Stimulated activated CD4-positive, alpha-beta T cell treated with anti-CD3 and anti-CD28 coated beads, Interleukin-12 subunit alpha, Interleukin-12 subunit beta, amount 100 ng/mL, for 24 hours (primary cell): ENCODE results near the gene CTU1.

Source experiments
- DNase-seq, 2 experiments: peaks; one replicate each; pipeline ENCODE4 v3.0.0-alpha.2; 2020; ENCODE audit warnings: low read depth in 2 of 2

Gene CTU1

GRCh38 chr19:51131780-51132680 lies 23.8 kb upstream of the CTU1 start:
- DNase-seq, result no peak

DNA sequence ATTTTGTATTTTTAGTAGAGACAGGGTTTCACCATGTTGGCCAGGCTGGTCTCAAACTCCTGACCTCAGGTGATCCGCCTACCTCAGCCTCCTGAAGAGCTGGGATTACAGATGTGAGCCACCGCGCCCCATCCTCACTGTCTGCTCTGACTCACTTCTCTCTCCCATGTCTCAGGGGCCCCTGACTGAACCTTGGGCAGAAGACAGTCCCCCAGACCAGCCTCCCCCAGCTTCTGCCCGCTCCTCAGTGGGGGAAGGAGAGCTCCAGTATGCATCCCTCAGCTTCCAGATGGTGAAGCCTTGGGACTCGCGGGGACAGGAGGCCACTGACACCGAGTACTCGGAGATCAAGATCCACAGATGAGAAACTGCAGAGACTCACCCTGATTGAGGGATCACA lies 21.5 kb upstream of the CTU1 start:
- DNase-seq, result no peak

- no peak for DNase-seq
These were observed 20.0 kb upstream of the CTU1 start for GRCh38 chr19:51128227-51128626.

DNA sequence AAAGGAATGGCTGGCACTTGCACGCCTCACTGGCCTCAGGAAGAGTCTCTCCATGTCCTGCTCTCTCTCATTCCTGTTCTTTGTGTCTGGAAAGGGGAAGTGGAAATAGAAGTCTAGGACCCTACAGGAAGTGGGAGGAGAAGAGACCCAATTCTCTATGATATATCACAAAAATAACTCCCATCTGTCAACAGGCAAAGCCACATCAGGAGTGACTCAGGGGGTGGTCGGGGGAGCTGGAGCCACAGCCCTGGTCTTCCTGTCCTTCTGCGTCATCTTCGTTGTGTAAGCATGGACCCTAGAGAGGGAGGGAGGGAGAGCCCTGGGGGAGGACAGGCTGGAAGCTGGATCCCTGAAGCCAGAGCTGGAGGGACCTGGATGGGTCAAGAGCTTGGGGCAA lies 19.5 kb upstream of the CTU1 start:
- no peak for DNase-seq

DNA sequence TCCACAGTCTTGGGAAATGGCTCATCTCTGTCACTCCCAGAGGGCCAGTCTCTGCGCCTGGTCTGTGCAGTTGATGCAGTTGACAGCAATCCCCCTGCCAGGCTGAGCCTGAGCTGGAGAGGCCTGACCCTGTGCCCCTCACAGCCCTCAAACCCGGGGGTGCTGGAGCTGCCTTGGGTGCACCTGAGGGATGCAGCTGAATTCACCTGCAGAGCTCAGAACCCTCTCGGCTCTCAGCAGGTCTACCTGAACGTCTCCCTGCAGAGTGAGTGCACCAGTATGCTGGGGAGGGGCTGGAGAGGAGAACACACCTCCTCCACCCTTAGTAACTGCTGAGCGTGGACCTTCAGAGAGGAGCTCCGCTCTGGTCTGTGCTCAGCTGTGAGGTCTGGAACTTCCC lies 18.8 kb upstream of the CTU1 start:
- no peak for DNase-seq

- DNase-seq, result no peak
These were observed 17.3 kb upstream of the CTU1 start for GRCh38 chr19:51125421-51126075.

GRCh38 chr19:51124729-51125128 lies 16.5 kb upstream of the CTU1 start, which contains the start of gene SIGLEC9:
TSS of gene SIGLEC9 (plus strand) at chr19:51124906. CDS start at chr19:51124975, 69 bp downstream.
- DNase-seq, result no peak

GRCh38 chr19:51124216-51124615 lies 16.0 kb upstream of the CTU1 start:
- no peak for DNase-seq

DNA sequence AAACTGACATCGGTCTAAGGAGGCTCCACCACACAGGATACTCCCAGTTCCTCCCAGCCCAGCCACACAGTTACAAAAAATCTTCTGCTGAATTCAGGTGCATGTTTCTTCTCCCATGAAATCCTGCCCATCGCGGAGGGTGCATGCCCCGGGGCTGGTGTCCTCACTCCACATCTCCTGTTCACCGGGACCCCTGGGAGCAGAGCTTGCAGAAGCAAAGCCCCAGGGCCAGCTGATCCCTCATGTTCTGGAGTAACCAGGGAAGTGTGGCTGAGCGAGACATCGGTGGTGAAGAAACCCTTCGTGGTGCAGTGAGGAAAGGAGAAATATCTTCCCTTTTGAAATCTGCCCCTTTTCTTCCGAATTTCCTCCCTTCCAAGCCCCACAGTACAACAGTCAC lies 15.6 kb upstream of the CTU1 start:
- DNase-seq, result no peak

DNA sequence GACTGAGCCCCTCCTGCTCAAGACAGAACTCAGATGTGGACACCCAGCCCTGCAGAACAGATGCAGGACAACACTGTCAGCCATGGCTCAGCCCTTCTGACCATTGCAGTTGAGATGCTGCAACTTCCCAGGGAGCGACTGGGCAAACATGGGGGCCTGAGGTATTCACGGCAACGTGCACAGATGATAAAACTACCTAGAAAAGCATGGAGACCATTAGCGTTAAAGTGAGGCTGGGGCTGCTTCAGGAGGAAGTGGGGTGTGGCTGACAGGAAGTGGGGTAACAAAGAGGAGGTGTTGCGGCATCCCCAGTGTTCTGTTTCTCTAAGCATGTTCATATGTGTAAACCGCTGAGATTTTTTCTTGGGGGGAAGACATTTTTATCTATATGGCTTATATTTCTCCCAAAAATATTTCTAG lies 15.2 kb upstream of the CTU1 start:
- DNase-seq, result no peak

GRCh38 chr19:51122112-51122981 lies 14.1 kb upstream of the CTU1 start:
- no peak for DNase-seq

- no peak for DNase-seq
These were observed 13.0 kb upstream of the CTU1 start for GRCh38 chr19:51121257-51121656.

GRCh38 chr19:51120160-51120559 lies 12.0 kb upstream of the CTU1 start:
- no peak for DNase-seq

DNA sequence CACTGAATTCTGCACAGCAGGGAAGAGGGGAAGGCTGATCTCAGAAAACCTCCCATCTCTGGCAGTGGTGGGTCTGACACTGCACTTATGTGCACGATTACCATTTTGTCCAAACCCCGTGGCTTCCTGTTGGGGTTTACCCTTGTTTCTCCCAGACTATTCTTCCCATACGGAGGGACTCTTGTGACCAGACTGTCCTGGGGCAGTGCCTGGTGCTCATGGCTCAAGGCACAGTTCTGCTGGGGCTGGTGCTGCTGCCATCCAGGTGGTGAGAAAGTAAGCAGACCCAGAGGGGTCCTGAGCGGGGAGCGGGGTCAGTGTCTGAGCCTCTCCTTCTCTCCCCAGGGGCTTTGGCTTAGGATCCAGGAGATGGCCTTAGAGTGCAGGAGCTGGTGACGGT lies 11.4 kb upstream of the CTU1 start:
- DNase-seq, result no peak

DNA sequence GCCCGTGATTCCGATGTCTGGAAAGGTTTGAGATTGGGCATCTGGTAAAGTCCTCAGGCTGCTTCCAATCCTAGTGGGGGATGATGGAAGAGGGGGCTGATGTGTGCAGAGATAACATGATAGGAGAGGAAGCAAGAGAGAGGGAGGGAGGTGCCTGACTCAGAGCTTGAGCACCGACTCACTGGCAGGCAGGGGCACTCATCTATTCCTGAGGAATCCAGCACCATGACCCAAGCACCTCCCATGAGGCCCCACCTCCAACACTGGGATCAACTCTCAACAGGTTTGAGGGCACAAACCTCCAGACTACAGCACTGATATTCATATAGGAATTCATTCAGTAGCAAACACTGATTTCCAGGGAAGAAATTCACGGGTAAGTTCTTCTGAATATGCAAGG lies 10.9 kb upstream of the CTU1 start:
- DNase-seq, result no peak

DNA sequence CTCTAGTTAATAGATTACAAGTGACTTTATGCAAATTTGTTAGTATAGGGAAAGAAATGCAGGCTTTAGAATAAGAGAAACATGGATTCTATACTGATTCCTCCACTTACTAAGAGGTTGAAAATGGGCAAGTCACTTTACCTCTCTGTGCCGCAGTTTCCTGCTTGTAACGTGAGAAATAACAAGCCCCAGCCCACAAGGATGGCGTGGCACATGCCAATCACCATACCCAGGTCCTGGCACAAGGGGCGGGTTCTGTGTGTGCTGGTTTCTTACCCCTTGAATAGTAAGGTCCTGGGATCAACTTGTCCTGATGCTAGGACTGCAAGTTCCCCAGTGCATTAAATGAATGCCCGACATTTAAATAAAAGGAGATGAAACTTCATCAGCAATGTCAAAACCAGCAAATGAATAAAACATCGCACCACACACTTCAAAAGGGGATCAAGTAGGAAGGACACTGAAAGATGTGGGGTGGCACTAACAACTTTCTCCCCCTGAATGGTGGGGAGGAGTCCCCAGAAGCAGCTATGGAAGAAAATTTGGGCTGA lies 8.6 kb upstream of the CTU1 start:
- no peak for DNase-seq

DNA sequence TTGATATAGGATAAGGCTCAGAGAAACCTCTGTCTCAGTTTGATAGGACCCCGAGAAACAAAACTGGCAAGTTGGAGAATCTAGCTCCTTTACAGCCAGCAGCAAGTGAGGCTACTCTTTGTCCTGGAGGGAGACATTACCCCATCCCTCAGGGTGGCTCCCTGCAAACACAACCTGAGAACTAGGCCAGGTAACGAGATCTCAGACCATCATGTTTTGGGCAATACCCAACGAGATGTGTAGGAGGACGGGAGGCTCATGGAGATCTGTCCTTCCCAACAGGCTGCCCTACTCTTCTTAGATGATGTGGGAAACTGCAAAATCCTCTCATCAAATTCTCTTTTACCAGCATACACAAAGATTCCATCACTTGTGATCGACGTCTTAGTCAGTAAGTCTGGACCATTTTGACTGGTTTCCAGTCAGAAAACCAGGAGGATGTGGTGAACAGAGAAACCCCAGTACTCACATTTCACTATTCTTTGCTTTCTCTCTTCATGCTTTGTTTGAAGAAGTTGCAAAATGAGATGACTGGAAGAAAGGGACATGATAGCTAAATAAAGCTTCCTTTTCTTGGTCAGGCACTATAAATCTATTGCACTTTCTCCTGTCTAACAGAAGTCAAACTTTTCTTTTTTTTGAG lies 6.0 kb upstream of the CTU1 start:
- DNase-seq, result no peak

DNA sequence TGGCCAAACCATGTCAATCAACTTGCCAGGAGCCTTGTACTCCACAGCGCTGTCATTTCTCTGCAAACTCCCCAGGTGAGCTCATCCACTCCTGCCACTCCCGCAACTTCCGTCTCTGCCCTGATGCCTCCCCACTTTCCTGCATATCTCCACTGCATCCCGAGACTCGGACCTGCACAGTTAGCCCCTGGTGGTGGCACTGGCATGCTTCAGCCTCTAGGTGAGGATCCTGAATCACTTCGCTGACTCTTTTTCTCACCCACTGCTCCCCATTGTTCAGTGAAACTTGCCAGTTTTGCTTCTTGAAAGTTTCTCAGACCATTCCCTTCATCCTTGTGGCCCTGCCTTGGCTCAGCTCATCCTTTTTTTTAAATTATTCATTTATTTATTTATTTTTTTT lies 3.4 kb upstream of the CTU1 start:
- no peak for DNase-seq

DNA sequence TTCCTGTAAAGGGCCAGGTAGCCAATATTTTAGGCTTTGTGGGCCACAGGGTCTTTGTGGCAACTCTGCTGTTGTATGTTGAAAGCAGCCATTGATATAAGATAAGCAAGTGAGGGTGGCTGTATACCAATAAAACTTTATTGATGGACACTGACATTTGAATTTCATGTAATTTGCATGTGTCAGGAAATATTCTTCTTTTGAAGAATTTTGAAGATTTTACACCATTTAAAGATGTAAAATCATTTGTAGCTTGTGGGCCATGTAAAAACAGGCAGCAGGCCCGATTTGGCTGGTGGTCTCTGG lies 2.4 kb upstream of the CTU1 start:
- no peak for DNase-seq

DNA sequence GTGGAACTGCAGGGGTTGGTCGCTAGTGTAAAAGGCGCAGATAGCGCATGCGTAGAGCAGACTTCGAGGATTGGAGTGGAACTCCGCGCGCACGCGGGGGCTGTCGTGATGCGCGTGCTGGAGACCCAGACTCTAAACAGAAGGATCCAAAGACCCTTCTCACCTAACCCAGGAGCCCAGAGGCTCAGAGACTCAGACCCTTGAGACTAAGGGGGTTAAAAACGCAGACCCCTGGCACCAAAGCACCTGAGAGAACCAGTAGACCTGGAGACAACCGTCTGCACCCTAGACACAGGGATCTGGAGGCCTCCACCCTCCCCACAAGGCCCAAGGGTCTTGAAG lies 567 bp upstream of the CTU1 start:
- no peak for DNase-seq

GRCh38 chr19:51107406-51108065 lies 673 bp downstream of the CTU1 start:
- no peak for DNase-seq
